LNCaP clone FGC (cell line): ENCODE results near the gene SIAH1.

Experiments
- DNase-seq: peaks from one replicate; pipeline ENCODE4 v3.0.0-alpha.2; 2011; ENCODE audit warnings: low read depth
- H3K4me3 ChIP-seq: 2 replicates; pipeline ENCODE4 v1.5.1; 2011; ENCODE audit warnings: mild to moderate bottlenecking, low read depth, low read length, control low read depth
- CTCF ChIP-seq: IDR thresholded peaks from 2 replicates; pipeline ENCODE4 v1.5.1; 2012; ENCODE audit warnings: mild to moderate bottlenecking; ENCODE audit not compliant: control insufficient read depth, insufficient read depth; ENCODE audit errors: extremely low read depth

The SIAH1 gene

DNA sequence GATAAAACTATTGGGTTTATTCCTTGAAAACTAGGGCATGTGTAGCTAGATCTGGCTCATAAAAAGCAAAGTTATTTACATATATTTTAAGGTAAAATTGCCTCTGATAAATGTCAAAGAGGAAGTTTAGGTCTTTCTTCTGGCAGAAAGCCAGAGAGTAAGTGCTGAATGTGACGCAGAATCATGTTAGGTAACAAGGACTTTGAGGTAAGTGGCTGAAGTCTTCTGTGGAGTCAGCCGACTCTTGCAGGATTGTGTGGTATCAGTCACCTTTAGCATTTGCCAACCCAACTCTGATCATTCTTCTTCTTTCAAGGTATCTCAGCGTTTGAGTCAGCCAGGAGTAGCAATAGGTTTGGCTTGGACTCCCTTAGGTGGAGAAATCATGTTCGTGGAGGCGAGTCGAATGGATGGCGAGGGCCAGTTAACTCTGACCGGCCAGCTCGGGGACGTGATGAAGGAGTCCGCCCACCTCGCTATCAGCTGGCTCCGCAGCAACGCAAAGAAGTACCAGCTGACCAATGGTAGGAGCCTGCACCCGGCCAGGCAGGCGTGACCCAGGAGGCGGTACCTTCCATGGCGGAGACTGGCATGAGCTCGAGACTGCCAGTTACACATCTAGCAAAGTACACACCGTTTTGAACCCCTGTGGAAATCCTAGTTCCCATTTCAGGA, 37.9 kb downstream of the SIAH1 start:
- no peak for TF ChIP-seq CTCF
- no peak for DNase-seq
- H3K4me3 ChIP-seq = no peak overlapping the region

- no peak for DNase-seq
- no peak for TF ChIP-seq CTCF
- no peak overlapping the region for H3K4me3 ChIP-seq
Measured at GRCh38 chr16:48342591-48342990, 42.6 kb downstream of the SIAH1 start.

DNA sequence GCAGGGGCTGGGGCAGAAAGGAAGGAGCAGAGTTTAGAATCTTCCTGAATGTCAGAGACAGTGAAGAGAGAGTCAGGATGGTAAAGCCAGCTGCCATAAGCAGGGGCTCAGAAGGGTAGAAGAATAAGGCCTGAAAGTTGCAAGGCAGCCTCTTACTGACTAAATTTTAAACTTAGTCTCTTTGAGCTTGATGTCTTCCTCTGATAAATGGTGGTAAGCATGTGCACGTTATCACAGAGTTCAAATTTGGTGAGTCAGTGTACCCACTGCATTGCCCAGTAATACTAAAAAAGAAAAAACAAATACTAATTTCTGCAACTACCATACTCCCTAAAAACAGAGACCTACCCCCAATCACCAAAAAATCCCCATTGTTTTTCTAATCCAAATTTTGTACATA, 45.2 kb downstream of the SIAH1 start:
- DNase-seq = no peak
- no peak overlapping the region for H3K4me3 ChIP-seq
- no peak for TF ChIP-seq CTCF

GRCh38 chr16:48335961-48336360, 49.3 kb downstream of the SIAH1 start:
- no peak for DNase-seq
- TF ChIP-seq CTCF = no peak
- H3K4me3 ChIP-seq = no peak overlapping the region

- DNase-seq = no peak
- no peak overlapping the region for H3K4me3 ChIP-seq
- no peak for TF ChIP-seq CTCF
Measured at GRCh38 chr16:48334325-48334724, 50.9 kb downstream of the SIAH1 start.

GRCh38 chr16:48332978-48333377, 52.2 kb downstream of the SIAH1 start:
- TF ChIP-seq CTCF = no peak
- no peak for DNase-seq
- no peak overlapping the region for H3K4me3 ChIP-seq

DNA sequence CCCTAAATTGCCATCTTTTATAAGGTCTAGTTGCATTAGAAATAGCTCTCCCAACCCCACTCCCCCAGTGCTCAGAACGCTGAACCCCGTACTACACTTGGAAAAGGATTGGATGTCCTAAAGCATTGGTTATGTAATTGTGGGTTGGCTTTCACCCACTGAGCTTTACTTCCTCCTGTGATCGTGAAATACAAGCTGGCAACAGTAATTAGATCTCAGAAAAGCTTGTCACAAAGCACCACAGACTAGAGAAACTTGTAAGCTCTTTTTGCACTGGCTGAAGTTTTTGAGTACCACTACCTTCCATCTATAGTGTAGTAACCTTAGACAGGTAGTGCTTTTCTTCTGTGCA, 54.4 kb downstream of the SIAH1 start:
- H3K4me3 ChIP-seq = no peak overlapping the region
- DNase-seq = no peak
- TF ChIP-seq CTCF = no peak
